ENCODE data around the gene CRTC2. TPM values are rescaled to one million over a fixed set of nuclear protein-coding genes. Genes with fewer than 3 reads are reported as not detected.

CRTC2 gene
- total RNA-seq, 1 experiment from 2014 or later: 39.3 TPM

- Histone ChIP-seq H3K9me3 (ENCODE audit: control insufficient read depth, insufficient read depth, low read depth, low read length) (no peaks in the 10 kb centered on the region), H3K27ac (ENCODE audit: low read length) (peak overlapping the region; percentile 86), H3K4me1 (ENCODE audit: control insufficient read depth, insufficient read depth, low read length) (peaks cover 27% of the 10 kb centered on the region), H3K27me3 (ENCODE audit: control insufficient read depth, insufficient read depth, low read length) (no peaks in the 10 kb centered on the region), H3K36me3 (ENCODE audit: control insufficient read depth, insufficient read depth, low read length) (peaks cover 2% of the 10 kb centered on the region; the same call in 1 of the 2 replicates), H3K4me3 (ENCODE audit: low read depth in 2 of 2, low read length in 2 of 2) (peak overlapping the region; percentile 80 to 98)
- BruUV-seq (replicated peaks): no TSS peak
- ATAC-seq: no peak
- POLR2A ChIA-PET: no interaction called here
- intact Hi-C loops (cut with micrococcal nuclease; ENCODE audit: unreplicated experiment) (no loop called here), in situ Hi-C loops (cut with HindIII; ENCODE audit: low pct_unique_long_range_greater_than_20kb, low sequenced_read_pairs) (no loop called here)
- DNase-seq (ENCODE audit: low read depth, low spot score): no peak
- CTCF ChIA-PET: interaction anchor here (0.6 kb wide), 1 partner anchor 127 kb away, joined by 5 read pairs; no protein-coding TSS in a partner anchor
- no peak for TF ChIP-seq REST (IDR thresholded peaks at IDR 0.05; ENCODE audit: insufficient read depth in 1 of 2, low read depth in 2 of 2, low read length in 1 of 2)
- no peak for TF ChIP-seq TCF7L2 (IDR thresholded peaks at IDR 0.05; ENCODE audit: low read depth, low read length)
- TF ChIP-seq POLR2AphosphoS5 (IDR thresholded peaks at IDR 0.05; ENCODE audit: low read depth, low read length): no peak
- no peak for TF ChIP-seq SIN3A (IDR thresholded peaks at IDR 0.05; ENCODE audit: borderline replicate concordance, insufficient read depth, low read depth, low read length)
- no peak for TF ChIP-seq CTCF (IDR thresholded peaks at IDR 0.05)
Observed at GRCh38 chr1:153956997-153957715, 1.3 kb downstream of the CRTC2 start.

DNA sequence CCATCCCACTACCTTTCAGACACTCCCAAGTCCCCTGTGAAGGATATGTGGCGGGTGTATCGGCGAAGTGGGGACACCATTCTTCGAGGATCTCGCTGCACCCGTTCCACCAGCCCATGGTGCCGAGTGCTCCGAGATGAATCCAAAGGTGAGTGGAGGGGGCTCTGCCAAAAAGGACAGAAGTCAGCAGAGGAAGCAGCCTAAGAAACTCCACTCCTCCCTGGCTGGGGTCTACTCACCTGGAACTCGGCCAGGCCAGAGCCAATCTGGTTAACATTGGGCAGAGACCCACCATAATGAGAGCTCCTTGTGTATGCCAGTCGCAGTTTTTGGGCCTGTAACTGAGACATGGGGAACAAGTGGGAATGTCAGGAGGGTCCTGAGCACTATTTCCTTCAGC lies 3.6 kb downstream of the CRTC2 start:
- CTCF ChIA-PET: no interaction called here
- no peak overlapping the region for H3K4me3 ChIP-seq (ENCODE audit: low read depth in 2 of 2, low read length in 2 of 2)
- H3K4me1 ChIP-seq (ENCODE audit: control insufficient read depth, insufficient read depth, low read length): peaks cover 16% of the 10 kb centered on the region
- no peak overlapping the region for H3K27ac ChIP-seq (ENCODE audit: low read length)
- no TSS peak for BruUV-seq (replicated peaks)
- intact Hi-C loops (cut with micrococcal nuclease; ENCODE audit: unreplicated experiment) (no loop called here), in situ Hi-C loops (cut with HindIII; ENCODE audit: low pct_unique_long_range_greater_than_20kb, low sequenced_read_pairs) (no loop called here)
- H3K27me3 ChIP-seq (ENCODE audit: control insufficient read depth, insufficient read depth, low read length): no peaks in the 10 kb centered on the region
- ATAC-seq (no peak), DNase-seq (ENCODE audit: low read depth, low spot score) (no peak)
- no peaks in the 10 kb centered on the region for H3K9me3 ChIP-seq (ENCODE audit: control insufficient read depth, insufficient read depth, low read depth, low read length)
- POLR2A ChIA-PET: interaction anchor here (0.6 kb wide), 1 partner anchor 29 kb away, joined by 19 read pairs; no protein-coding TSS in a partner anchor
- TF ChIP-seq REST (IDR thresholded peaks at IDR 0.05; ENCODE audit: insufficient read depth in 1 of 2, low read depth in 2 of 2, low read length in 1 of 2) (no peak), SIN3A (IDR thresholded peaks at IDR 0.05; ENCODE audit: borderline replicate concordance, insufficient read depth, low read depth, low read length) (no peak), TCF7L2 (IDR thresholded peaks at IDR 0.05; ENCODE audit: low read depth, low read length) (no peak), CTCF (IDR thresholded peaks at IDR 0.05) (no peak)
- peaks cover 3% of the 10 kb centered on the region for H3K36me3 ChIP-seq (ENCODE audit: control insufficient read depth, insufficient read depth, low read length)
